SIG-M5 treated with dmso at 0.1 percent for 504 hours (cell line): ENCODE results near the gene CCDC192.
"Not testable (repeated sequence)": the region's sequence is repeated elsewhere in the genome, so short reads cannot be mapped to it uniquely, and the experiment has no call there.

Experiments
- DNase-seq: peaks from one replicate; lab custom pipeline; 2025; ENCODE audit not compliant: unreplicated experiment; lab: John Stamatoyannopoulos, UW

CCDC192 gene

GRCh38 chr5:127758766-127759283 lies 55.6 kb downstream of the CCDC192 start:
- no peak for DNase-seq

- no peak for DNase-seq
Measured at GRCh38 chr5:127761869-127762268, 58.7 kb downstream of the CCDC192 start.

- no peak for DNase-seq
Measured at GRCh38 chr5:127762412-127762811, 59.2 kb downstream of the CCDC192 start.

GRCh38 chr5:127766676-127767335 lies 63.6 kb downstream of the CCDC192 start:
- DNase-seq = no peak

- DNase-seq = no peak
Measured at GRCh38 chr5:127769386-127769785, 66.2 kb downstream of the CCDC192 start.

- DNase-seq = no peak
Measured at GRCh38 chr5:127770272-127770671, 67.1 kb downstream of the CCDC192 start.

- no peak for DNase-seq
Measured at GRCh38 chr5:127772531-127772930, 69.3 kb downstream of the CCDC192 start.

GRCh38 chr5:127774221-127774620 lies 71.0 kb downstream of the CCDC192 start:
- no peak for DNase-seq

- DNase-seq = no peak
Measured at GRCh38 chr5:127776477-127776876, 73.3 kb downstream of the CCDC192 start.

- no peak for DNase-seq
Measured at GRCh38 chr5:127777957-127778356, 74.8 kb downstream of the CCDC192 start.

GRCh38 chr5:127782450-127782849 lies 79.3 kb downstream of the CCDC192 start:
- not testable (repeated sequence) for DNase-seq

- DNase-seq = no peak
Measured at GRCh38 chr5:127785098-127785927, 82.1 kb downstream of the CCDC192 start.

- DNase-seq = no peak
Measured at GRCh38 chr5:127791439-127791838, 88.2 kb downstream of the CCDC192 start.

- not testable (repeated sequence) for DNase-seq
Measured at GRCh38 chr5:127791908-127792307, 88.7 kb downstream of the CCDC192 start.

GRCh38 chr5:127793052-127793451 lies 89.9 kb downstream of the CCDC192 start:
- DNase-seq = no peak

GRCh38 chr5:127793879-127794278 lies 90.7 kb downstream of the CCDC192 start:
- no peak for DNase-seq

GRCh38 chr5:127796211-127796610 lies 93.0 kb downstream of the CCDC192 start:
- DNase-seq = no peak

GRCh38 chr5:127799293-127799905 lies 96.2 kb downstream of the CCDC192 start:
- no peak for DNase-seq

GRCh38 chr5:127801751-127802476 lies 98.7 kb downstream of the CCDC192 start:
- no peak for DNase-seq

GRCh38 chr5:127802477-127802865 lies 99.3 kb downstream of the CCDC192 start:
- DNase-seq = no peak

GRCh38 chr5:127804886-127805426 lies 101.8 kb downstream of the CCDC192 start:
- no peak for DNase-seq
